Left ventricle myocardium superior (tissue), 1 donor: ENCODE measurements around the gene ASPG. TPM values are rescaled to one million over a fixed set of nuclear protein-coding genes. Genes with fewer than 3 reads are reported as not detected.
"Not testable (repeated sequence)": the region's sequence is repeated elsewhere in the genome, so short reads cannot be mapped to it uniquely, and the experiment has no call there.

Source experiments
- ATAC-seq: fragments of 200-7000 bp; cut with Tn5 transposase; one replicate; pipeline ENCODE4 v1.9.1; 2020; ENCODE audit warnings: mild to moderate bottlenecking, moderate library complexity
- DNase-seq: peaks from one replicate; pipeline ENCODE4 v3.0.0-alpha.2; 2020
- intact Hi-C: fragments of 100-400 bp; cut with micrococcal nuclease; formaldehyde crosslinking; loops from one replicate; pipeline ENCODE4 v1.11.0; 2022
- total RNA-seq: library from RNA; stranded (reverse); fragmentation: NEBNext Ultra II Directional; extraction: Animal tissue kit (Norgen Biotek cat#: 25700); gene quantifications from one replicate; pipeline ENCODE4 v1.2.1, GENCODE V29; 2021
- donor health status: DM: no; HTN: yes; CAD: no; lungs with severe emphysema.

Gene ASPG
- total RNA-seq, 1 donor from 2014 or later = 28.2 TPM

GRCh38 chr14:104150136-104151025 lies 64.9 kb downstream of the ASPG start:
- ATAC-seq = peak; percentile 49
- peak; percentile 43 for DNase-seq

GRCh38 chr14:104151026-104151381 lies 65.5 kb downstream of the ASPG start:
- DNase-seq (no peak), ATAC-seq (no peak)
- intact Hi-C loops = no loop called here

More at GRCh38 chr14:104150136-104151025, 64.9 kb downstream of the ASPG start:
- intact Hi-C loops = no loop called here

- ATAC-seq (no peak), DNase-seq (no peak)
- intact Hi-C loops = no loop called here
These were observed 66.2 kb downstream of the ASPG start for GRCh38 chr14:104151566-104152245.

- intact Hi-C loops = no loop called here
- DNase-seq = no peak
- no peak for ATAC-seq
These were observed 66.7 kb downstream of the ASPG start for GRCh38 chr14:104152246-104152575.

- ATAC-seq = no peak
- no peak for DNase-seq
- intact Hi-C loops = no loop called here
These were observed 67.3 kb downstream of the ASPG start for GRCh38 chr14:104152686-104153393.

- intact Hi-C loops, ATAC-seq, DNase-seq: not testable (repeated sequence)
These were observed 67.9 kb downstream of the ASPG start for GRCh38 chr14:104153394-104153755.

- ATAC-seq (no peak), DNase-seq (no peak)
- intact Hi-C loops = no loop called here
These were observed 68.7 kb downstream of the ASPG start for GRCh38 chr14:104154246-104154645.

- DNase-seq (peak; percentile 59), ATAC-seq (peak; percentile 8)
- intact Hi-C loops = no loop called here
These were observed 70.0 kb downstream of the ASPG start for GRCh38 chr14:104155513-104155912.

GRCh38 chr14:104156142-104156541 lies 70.6 kb downstream of the ASPG start:
- intact Hi-C loops = no loop called here
- no peak for ATAC-seq
- DNase-seq = no peak

GRCh38 chr14:104157016-104157928 lies 71.8 kb downstream of the ASPG start:
- ATAC-seq (no peak), DNase-seq (no peak)
- intact Hi-C loops = no loop called here

- intact Hi-C loops = no loop called here
- ATAC-seq = peak; percentile 92
- peak; percentile 81 for DNase-seq
These were observed 73.6 kb downstream of the ASPG start for GRCh38 chr14:104158827-104159798.

GRCh38 chr14:104159990-104160389 lies 74.5 kb downstream of the ASPG start:
- DNase-seq = no peak
- ATAC-seq = no peak
- intact Hi-C loops = no loop called here

GRCh38 chr14:104161602-104162367 lies 76.3 kb downstream of the ASPG start:
- ATAC-seq (no peak), DNase-seq (no peak)
- intact Hi-C loops = no loop called here

- no peak for ATAC-seq
- intact Hi-C loops = no loop called here
- no peak for DNase-seq
These were observed 77.0 kb downstream of the ASPG start for GRCh38 chr14:104162495-104162894.

GRCh38 chr14:104163541-104163940 lies 78.0 kb downstream of the ASPG start:
- intact Hi-C loops = no loop called here
- DNase-seq = no peak
- ATAC-seq = no peak

- DNase-seq (no peak), ATAC-seq (no peak)
- intact Hi-C loops = no loop called here
These were observed 78.5 kb downstream of the ASPG start for GRCh38 chr14:104164041-104164440.

GRCh38 chr14:104164512-104164911 lies 79.0 kb downstream of the ASPG start:
- DNase-seq (no peak), ATAC-seq (no peak)
- intact Hi-C loops = no loop called here
